Esophagus squamous epithelium (tissue), 5 donors: ENCODE measurements around the gene TSC1. TPM values are rescaled to one million over a fixed set of nuclear protein-coding genes. Genes with fewer than 3 reads are reported as not detected.

Experiments used
- DNase-seq: peaks from one replicate; lab custom pipeline; 2025; lab: John Stamatoyannopoulos, UW
- H3K27ac ChIP-seq, 4 donors: fragments of 200-600 bp; sonication (generic); one replicate each; pipeline ENCODE4 v1.5.1; 2016 to 2019; ENCODE audit warnings: mild to moderate bottlenecking in 1 of 4
- H3K27me3 ChIP-seq, 4 donors: fragments of 200-600 bp; sonication (generic); 1 replicate in 3 of 4; 2 replicates in 1 of 4; pipeline versions ENCODE4 v1.5.1 to v1.6.0; 2017 to 2021; ENCODE audit warnings: antibody characterized with exemption in 1 of 4
- H3K36me3 ChIP-seq, 3 donors: fragments of 200-600 bp; sonication (generic); one replicate each; pipeline ENCODE4 v1.5.1; 2016 to 2019
- H3K4me1 ChIP-seq, 3 donors: fragments of 200-600 bp; sonication (generic); one replicate each; pipeline ENCODE4 v1.5.1; 2017 to 2019
- H3K4me3 ChIP-seq, 4 donors: fragments of 200-600 bp; sonication (generic); 1 replicate in 3 of 4; 2 replicates in 1 of 4; pipeline ENCODE4 v1.5.1; 2016 to 2019; ENCODE audit warnings: mild to moderate bottlenecking in 2 of 4, moderate library complexity in 1 of 4
- H3K9me3 ChIP-seq, 3 donors: fragments of 200-600 bp; sonication (generic); one replicate each; pipeline ENCODE4 v1.5.1; 2016 to 2019
- CTCF ChIP-seq, 6 experiments: fragments of 450-650 bp in 4 of 6; fragments of 200-600 bp in 2 of 6; sonication (generic) in 2 of 6; IDR thresholded peaks; one replicate each; pipeline ENCODE4 v1.5.1; 2016 to 2019; ENCODE audit warnings: antibody characterized with exemption in 6 of 6, mild to moderate bottlenecking in 4 of 6, moderate library complexity in 4 of 6
- POLR2A ChIP-seq, 4 donors: fragments of 450-650 bp; IDR thresholded peaks; one replicate each; pipeline ENCODE4 v1.6.1; 2017; ENCODE audit warnings: antibody characterized with exemption in 4 of 4, mild to moderate bottlenecking in 4 of 4, moderate library complexity in 3 of 4
- WGBS, 2 donors: methylation state at CpG; one replicate each; pipeline ENCODE4 v1.1.5; 2018; 5-methylcytosine and 5-hydroxymethylcytosine counted together
- intact Hi-C: fragments of 100-400 bp; cut with DNase I; formaldehyde crosslinking; loops from one replicate; pipeline ENCODE4 v1.15.0; 2022
- total RNA-seq, 4 donors: library from RNA; depleted of rRNA; stranded (reverse); fragments of >200 nt; gene quantifications; one replicate each; pipeline ENCODE4 v1.1.0, GENCODE V29; 2016
- donor health status: DM: yes; HTN: yes; CAD: no.

The TSC1 gene
- total RNA-seq, 4 donors from 2014 or later: 18.8 to 38.7 (median 25.7) TPM

GRCh38 chr9:132864277-132864676 lies 80.1 kb downstream of the TSC1 start:
- TF ChIP-seq POLR2A (IDR thresholded peaks at IDR 0.05): no peak
- TF ChIP-seq CTCF (IDR thresholded peaks at IDR 0.05): no peak

GRCh38 chr9:132863096-132863495 lies 81.3 kb downstream of the TSC1 start:
- Histone ChIP-seq H3K9me3 (no peaks in the 10 kb centered on the region), H3K27ac (no peak overlapping the region), H3K27me3 (peaks cover 0 to 5% (median 0%) of the 10 kb centered on the region in 4 donors), H3K36me3 (no peaks in the 10 kb centered on the region), H3K4me3 (no peak overlapping the region), H3K4me1 (peaks cover 0 to 26% (median 7%) of the 10 kb centered on the region in 3 donors)
- intact Hi-C loops: no loop called here
- TF ChIP-seq CTCF (IDR thresholded peaks at IDR 0.05) (no peak), POLR2A (IDR thresholded peaks at IDR 0.05) (no peak)
- DNase-seq: no peak
- 86% methylated on average over 9 of the region's 12 CpGs for WGBS, 2 donors

More at GRCh38 chr9:132864277-132864676, 80.1 kb downstream of the TSC1 start:
- Histone ChIP-seq H3K27me3 (no peaks in the 10 kb centered on the region), H3K36me3 (no peaks in the 10 kb centered on the region), H3K4me3 (no peak overlapping the region), H3K27ac (peak overlapping the region in 2 of 4 donors; percentile 13 to 44), H3K4me1 (peaks cover 0 to 17% (median 4%) of the 10 kb centered on the region in 3 donors), H3K9me3 (no peaks in the 10 kb centered on the region)
- 57 to 76% methylated on average over 1 to 2 of the region's 2 CpGs for WGBS, 2 donors
- no peak for DNase-seq
- intact Hi-C loops: no loop called here

- TF ChIP-seq CTCF (IDR thresholded peaks at IDR 0.05): no peak
- no peak for TF ChIP-seq POLR2A (IDR thresholded peaks at IDR 0.05)
- H3K9me3 ChIP-seq: no peaks in the 10 kb centered on the region
- no peak overlapping the region for H3K27ac ChIP-seq
- H3K36me3 ChIP-seq: no peaks in the 10 kb centered on the region
- DNase-seq: no peak
- no peak overlapping the region for H3K4me3 ChIP-seq
- peaks cover 0 to 31% (median 12%) of the 10 kb centered on the region in 3 donors for H3K4me1 ChIP-seq
- intact Hi-C loops: no loop called here
- WGBS, 2 donors: 46 to 66% methylated on average over 2 to 6 of the region's 6 CpGs
- H3K27me3 ChIP-seq: peaks cover 0 to 6% (median 0%) of the 10 kb centered on the region in 4 donors
Observed at GRCh38 chr9:132862533-132862932, 81.9 kb downstream of the TSC1 start.

GRCh38 chr9:132861666-132862065 lies 82.8 kb downstream of the TSC1 start:
- H3K27ac ChIP-seq: no peak overlapping the region
- peaks cover 0 to 6% (median 0%) of the 10 kb centered on the region in 4 donors for H3K27me3 ChIP-seq
- 87 to 94% methylated on average over 3 of the region's 3 CpGs for WGBS, 2 donors
- DNase-seq: no peak
- no peaks in the 10 kb centered on the region for H3K9me3 ChIP-seq
- H3K36me3 ChIP-seq: no peaks in the 10 kb centered on the region
- H3K4me3 ChIP-seq: no peak overlapping the region
- H3K4me1 ChIP-seq: peaks cover 0 to 37% (median 14%) of the 10 kb centered on the region in 3 donors
- intact Hi-C loops: no loop called here
- TF ChIP-seq POLR2A (IDR thresholded peaks at IDR 0.05) (no peak), CTCF (IDR thresholded peaks at IDR 0.05) (no peak)

GRCh38 chr9:132858751-132859150 lies 85.7 kb downstream of the TSC1 start:
- Histone ChIP-seq H3K27me3 (peaks cover 0 to 6% (median 0%) of the 10 kb centered on the region in 4 donors), H3K9me3 (no peaks in the 10 kb centered on the region), H3K27ac (no peak overlapping the region), H3K4me1 (peaks cover 0 to 26% (median 10%) of the 10 kb centered on the region in 3 donors), H3K36me3 (no peaks in the 10 kb centered on the region), H3K4me3 (no peak overlapping the region)
- TF ChIP-seq POLR2A (IDR thresholded peaks at IDR 0.05) (no peak), CTCF (IDR thresholded peaks at IDR 0.05) (no peak)
- DNase-seq: no peak
- 39 to 51% methylated on average over 6 to 7 of the region's 7 CpGs for WGBS, 2 donors
- intact Hi-C loops: no loop called here
